Transverse colon (tissue), 4 donors: ENCODE results near the gene PSMA5. TPM values are rescaled to one million over a fixed set of nuclear protein-coding genes. Genes with fewer than 3 reads are reported as not detected.

Experiments used
- DNase-seq: peaks from one replicate; pipeline ENCODE4 v3.0.0-alpha.2; 2019
- H3K27ac ChIP-seq, 4 donors: fragments of 200-600 bp; sonication (generic); 2 replicates each; pipeline ENCODE4 v1.5.1; 2016 to 2018; ENCODE audit warnings: inconsistent platforms in 4 of 4
- H3K27me3 ChIP-seq: fragments of 200-600 bp; sonication (generic); 2 replicates; pipeline ENCODE4 v1.5.1; 2017; ENCODE audit warnings: inconsistent platforms
- H3K36me3 ChIP-seq, 4 donors: fragments of 200-600 bp; sonication (generic); 2 replicates each; pipeline ENCODE4 v1.5.1; 2017 to 2019; ENCODE audit warnings: inconsistent platforms in 4 of 4
- H3K4me1 ChIP-seq, 4 donors: fragments of 200-600 bp; sonication (generic); 2 replicates each; pipeline ENCODE4 v1.5.1; 2017 to 2020; ENCODE audit warnings: inconsistent platforms in 4 of 4
- H3K4me3 ChIP-seq, 4 donors: fragments of 200-600 bp; sonication (generic); 1 replicate in 1 of 4; 2 replicates in 3 of 4; pipeline versions ENCODE4 v1.5.1 to v1.6.1; 2017 to 2019; ENCODE audit warnings: inconsistent platforms in 4 of 4
- H3K9me3 ChIP-seq, 2 donors: fragments of 200-600 bp; sonication (generic); 2 replicates each; pipeline ENCODE4 v1.5.1; 2017 to 2019; ENCODE audit warnings: inconsistent platforms in 2 of 2
- CTCF ChIP-seq, 5 experiments: fragments of 200-600 bp in 3 of 5; fragments of 450-650 bp in 2 of 5; sonication (generic) in 3 of 5; IDR thresholded peaks; 1 replicate in 2 of 5; 2 replicates in 3 of 5; pipeline ENCODE4 v1.5.1; 2016 to 2017; ENCODE audit warnings: antibody characterized with exemption in 5 of 5, inconsistent platforms in 3 of 5, mild to moderate bottlenecking in 2 of 5, moderate library complexity in 1 of 5
- EP300 ChIP-seq: sonication (generic); formaldehyde crosslinking; IDR thresholded peaks from one replicate; pipeline ENCODE4 v1.6.1; 2017; ENCODE audit warnings: antibody characterized with exemption, low read depth
- POLR2A ChIP-seq: fragments of 450-650 bp; IDR thresholded peaks from one replicate; pipeline ENCODE4 v1.6.1; 2016; ENCODE audit warnings: antibody characterized with exemption, mild to moderate bottlenecking, moderate library complexity
- POLR2AphosphoS5 ChIP-seq, 3 donors: sonication (generic); formaldehyde crosslinking; IDR thresholded peaks; one replicate each; pipeline ENCODE4 v1.6.1; 2016; ENCODE audit warnings: antibody characterized with exemption in 3 of 3
- WGBS, 2 donors: methylation state at CpG; one replicate each; pipeline ENCODE4 v1.1.5; 2018; ENCODE audit warnings: low coverage in 1 of 2; 5-methylcytosine and 5-hydroxymethylcytosine counted together
- in situ Hi-C, 4 donors: fragments of 200-750 bp; cut with MboI; loops; one replicate each; pipeline versions ENCODE4 v1.15.0 to v1.15.1; 2017; ENCODE audit warnings: low sequenced_read_pairs in 3 of 4, low pct_ligation_motif_present in 1 of 4, low pct_unique_long_range_greater_than_20kb in 1 of 4
- intact Hi-C: fragments of 100-400 bp; cut with DNase I; formaldehyde crosslinking; loops from one replicate; pipeline ENCODE4 v1.15.1; 2023; ENCODE audit warnings: low total_unique reads
- total RNA-seq, 4 donors: library from RNA; depleted of rRNA; stranded (reverse); fragments of >200 nt; gene quantifications; one replicate each; pipeline ENCODE4 v1.1.0, GENCODE V29; 2016

PSMA5 gene
- total RNA-seq, 4 donors from 2014 or later = 28.4 to 41.8 (median 33.3) TPM

GRCh38 chr1:109361069-109361468 is 65.2 kb downstream of the PSMA5 start:
- in situ Hi-C loops = no loop called here
- 69 to 83% methylated on average over 1 to 2 of the region's 2 CpGs for WGBS, 2 donors
- H3K4me1 ChIP-seq = peaks cover 0 to 29% (median 7%) of the 10 kb centered on the region in 4 donors

GRCh38 chr1:109357616-109358015 is 68.6 kb downstream of the PSMA5 start:
- in situ Hi-C loops = no loop called here
- no peak overlapping the region for H3K27ac ChIP-seq
- WGBS, 2 donors = 33 to 34% methylated on average over 1 of the region's 1 CpG

More at GRCh38 chr1:109361069-109361468, 65.2 kb downstream of the PSMA5 start:
- Histone ChIP-seq H3K27me3 (no peaks in the 10 kb centered on the region), H3K36me3 (peaks cover 0 to 3% (median 0%) of the 10 kb centered on the region in 4 donors), H3K4me3 (no peak overlapping the region), H3K9me3 (no peaks in the 10 kb centered on the region), H3K27ac (peak overlapping the region in 1 of 4 donors; percentile 12)
- no peak for TF ChIP-seq CTCF (IDR thresholded peaks at IDR 0.05)
- TF ChIP-seq EP300 = no peak
- no peak for TF ChIP-seq POLR2A
- TF ChIP-seq POLR2AphosphoS5 (IDR thresholded peaks at IDR 0.05) = no peak
- intact Hi-C loops = no loop called here
- no peak for DNase-seq

GRCh38 chr1:109356915-109357314 is 69.3 kb downstream of the PSMA5 start:
- H3K27ac ChIP-seq = no peak overlapping the region
- H3K9me3 ChIP-seq = no peaks in the 10 kb centered on the region
- H3K27me3 ChIP-seq = no peaks in the 10 kb centered on the region
- intact Hi-C loops = loop anchor here (10.0 kb wide), 1 partner anchor 48 kb away; no protein-coding TSS in a partner anchor
- TF ChIP-seq POLR2A (no peak), CTCF (IDR thresholded peaks at IDR 0.05) (no peak), POLR2AphosphoS5 (IDR thresholded peaks at IDR 0.05) (no peak), EP300 (no peak)
- peaks cover 0 to 29% (median 7%) of the 10 kb centered on the region in 4 donors for H3K4me1 ChIP-seq
- WGBS, 2 donors = 85 to 88% methylated on average over 1 of the region's 1 CpG
- no peak for DNase-seq
- H3K4me3 ChIP-seq = no peak overlapping the region
- in situ Hi-C loops = no loop called here
- peaks cover 0 to 9% (median 0%) of the 10 kb centered on the region in 4 donors for H3K36me3 ChIP-seq

More at GRCh38 chr1:109357616-109358015, 68.6 kb downstream of the PSMA5 start:
- Histone ChIP-seq H3K4me1 (peaks cover 0 to 22% (median 7%) of the 10 kb centered on the region in 4 donors), H3K4me3 (no peak overlapping the region), H3K27me3 (no peaks in the 10 kb centered on the region), H3K9me3 (no peaks in the 10 kb centered on the region), H3K36me3 (peaks cover 0 to 9% (median 0%) of the 10 kb centered on the region in 4 donors)
- TF ChIP-seq POLR2A = no peak
- TF ChIP-seq EP300 = no peak
- no peak for TF ChIP-seq POLR2AphosphoS5 (IDR thresholded peaks at IDR 0.05)
- TF ChIP-seq CTCF (IDR thresholded peaks at IDR 0.05) = no peak
- no peak for DNase-seq
- intact Hi-C loops = loop anchor here (10.0 kb wide), 1 partner anchor 47 kb away; no protein-coding TSS in a partner anchor

GRCh38 chr1:109356505-109356904 is 69.7 kb downstream of the PSMA5 start:
- WGBS, 2 donors = 55 to 70% methylated on average over 1 of the region's 1 CpG
- H3K4me1 ChIP-seq = peaks cover 0 to 26% (median 8%) of the 10 kb centered on the region in 4 donors
- intact Hi-C loops (loop anchor here (10.0 kb wide), 1 partner anchor 48 kb away; no protein-coding TSS in a partner anchor), in situ Hi-C loops (no loop called here)
- H3K9me3 ChIP-seq = no peaks in the 10 kb centered on the region
- no peak overlapping the region for H3K4me3 ChIP-seq
- no peaks in the 10 kb centered on the region for H3K27me3 ChIP-seq
- H3K27ac ChIP-seq = no peak overlapping the region
- peaks cover 0 to 9% (median 0%) of the 10 kb centered on the region in 4 donors for H3K36me3 ChIP-seq
- DNase-seq = no peak
- TF ChIP-seq CTCF (IDR thresholded peaks at IDR 0.05) (no peak), POLR2A (no peak), POLR2AphosphoS5 (IDR thresholded peaks at IDR 0.05) (no peak), EP300 (no peak)
